NCI-H1930 (cell line): Measurements from ENCODE around the gene ZNF592.

Experiments used
- DNase-seq, 2 experiments: peaks; one replicate each; lab custom pipeline; 2025; lab: John Stamatoyannopoulos, UW

ZNF592 gene

GRCh38 chr15:84811151-84811550 is 62.8 kb downstream of the ZNF592 start:
- no peak for DNase-seq

- DNase-seq = no peak
Measured at GRCh38 chr15:84811828-84812227, 63.4 kb downstream of the ZNF592 start.

DNA sequence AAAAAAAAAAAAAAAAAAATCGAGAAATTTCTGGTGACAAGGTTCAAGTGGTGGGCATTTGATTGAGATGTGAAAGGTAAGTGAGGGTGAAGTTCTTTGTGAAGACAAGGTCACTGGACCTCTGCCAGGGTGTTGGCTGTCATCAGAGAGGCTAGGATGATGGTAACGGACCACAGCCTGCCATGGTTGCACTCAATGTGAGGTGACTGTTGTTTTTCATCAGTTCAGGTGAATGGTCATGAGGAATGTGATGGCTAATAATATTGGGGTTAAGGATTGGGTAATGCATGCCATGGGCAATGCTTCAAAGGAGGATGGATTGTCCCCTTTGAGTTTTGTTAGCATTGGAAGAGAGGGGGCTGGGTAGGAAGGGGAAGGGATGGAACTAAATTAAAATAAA is 64.5 kb downstream of the ZNF592 start:
- no peak for DNase-seq

DNA sequence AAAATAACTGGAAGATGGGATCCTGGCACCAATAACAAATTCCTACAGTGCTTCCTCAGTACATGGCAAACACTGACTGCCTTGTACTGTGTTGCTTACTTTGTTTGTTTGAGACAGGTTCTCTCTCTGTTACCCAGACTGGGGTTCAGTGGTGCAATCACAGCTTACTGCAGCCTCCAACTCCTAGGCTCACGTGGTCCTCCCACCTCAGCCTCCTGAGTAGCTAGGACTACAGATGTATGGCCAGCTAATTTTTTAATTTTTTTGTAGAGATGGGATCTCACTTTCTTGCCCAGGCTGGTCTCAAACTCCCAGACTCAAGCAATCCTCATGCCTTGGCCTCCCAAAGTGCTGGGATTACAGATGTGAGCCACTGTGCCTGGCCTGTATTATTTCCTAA is 65.0 kb downstream of the ZNF592 start:
- no peak for DNase-seq

- no peak for DNase-seq
Measured at GRCh38 chr15:84813931-84814330, 65.5 kb downstream of the ZNF592 start.

GRCh38 chr15:84814916-84815315 is 66.5 kb downstream of the ZNF592 start:
- DNase-seq = no peak

DNA sequence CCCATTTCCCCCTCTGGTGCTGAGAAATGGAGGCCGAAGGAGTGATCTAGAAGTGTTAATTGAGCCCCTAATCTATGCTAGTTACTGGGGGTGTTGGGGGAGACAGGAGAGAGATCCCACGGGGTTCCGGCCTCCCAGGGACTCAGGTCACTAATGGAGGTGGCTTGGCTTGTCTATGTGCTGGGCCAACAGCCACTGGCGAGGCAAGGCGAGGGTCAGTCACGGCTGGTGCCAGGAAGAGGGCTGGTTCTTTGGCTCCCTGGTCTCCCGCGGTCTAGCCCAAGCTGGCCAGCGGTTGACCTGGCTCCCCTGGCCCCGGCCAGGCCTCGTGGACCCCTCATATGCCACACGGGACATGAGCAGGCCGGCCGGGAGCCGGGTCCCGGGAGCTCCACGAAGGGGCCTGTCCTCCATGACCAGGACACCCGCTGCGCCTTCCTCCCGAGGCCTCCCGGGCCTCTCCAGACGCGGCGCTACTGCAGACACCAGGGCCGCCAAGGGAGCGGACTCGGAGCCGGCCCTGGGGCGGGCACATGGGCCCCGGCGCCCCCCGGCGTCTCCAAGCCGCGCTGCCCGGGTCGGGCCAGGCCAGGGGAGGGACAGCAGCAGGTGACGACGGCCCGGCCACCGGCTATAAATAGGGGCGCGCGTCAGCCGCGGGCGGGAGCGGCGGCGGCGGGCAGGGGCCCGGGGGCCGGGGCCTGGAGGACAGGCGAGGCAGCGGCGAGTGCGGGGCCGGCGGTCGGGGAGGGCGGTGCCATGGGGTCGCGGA is 68.5 kb downstream of the ZNF592 start, which contains the start of gene ALPK3:
Gene ALPK3 (plus strand): TSS at position 663 of the 772 bp plus-strand sequence. CDS start 97 bp downstream, at position 760.
- peak; percentile 30 to 41 for DNase-seq

- DNase-seq = no peak
Measured at GRCh38 chr15:84817466-84818081, 69.2 kb downstream of the ZNF592 start.

GRCh38 chr15:84818261-84819131 is 70.1 kb downstream of the ZNF592 start:
- no peak for DNase-seq

DNA sequence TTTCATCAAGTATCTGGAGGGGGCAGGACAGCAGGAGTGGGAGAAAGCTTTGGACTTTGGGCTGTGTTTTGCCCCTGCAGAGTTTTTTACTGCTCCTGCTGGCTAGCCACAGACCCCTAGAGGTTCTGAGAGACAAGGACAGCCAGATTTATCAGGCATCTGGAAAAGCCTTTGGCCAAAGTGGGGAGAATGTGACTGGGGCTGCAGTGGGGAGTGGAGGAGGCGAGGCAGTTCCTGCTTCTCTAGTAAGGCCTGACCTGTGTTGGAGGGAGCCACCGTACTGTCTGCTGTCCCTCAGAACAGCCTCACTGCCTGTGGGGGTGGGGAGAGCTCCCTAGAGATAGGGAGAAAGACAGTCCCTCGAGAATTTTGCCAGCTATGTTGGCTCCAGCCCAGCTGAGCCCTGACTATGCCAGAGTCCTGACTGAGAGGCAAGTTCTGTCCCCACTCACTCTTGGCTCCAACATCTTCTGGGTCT is 70.9 kb downstream of the ZNF592 start:
- no peak for DNase-seq

DNA sequence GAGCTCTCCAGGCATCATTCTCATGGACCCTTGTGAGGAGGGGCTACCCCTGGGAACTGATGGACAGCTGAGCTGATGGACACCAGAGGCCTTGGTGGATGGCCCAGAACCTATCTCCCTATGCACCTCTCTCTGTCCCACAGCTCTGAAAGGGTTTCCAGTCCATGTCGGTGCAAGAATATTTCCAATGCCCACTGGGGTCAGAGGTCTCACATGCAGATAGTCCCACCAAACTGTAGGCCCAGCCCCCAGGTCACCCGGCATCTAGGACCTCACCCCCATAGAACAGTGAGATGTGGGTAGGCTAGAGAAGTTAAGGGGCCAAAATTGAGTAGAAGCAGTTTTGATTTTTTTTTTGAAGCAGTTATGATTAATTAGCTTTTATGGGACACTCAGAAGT is 71.4 kb downstream of the ZNF592 start:
- no peak for DNase-seq

DNA sequence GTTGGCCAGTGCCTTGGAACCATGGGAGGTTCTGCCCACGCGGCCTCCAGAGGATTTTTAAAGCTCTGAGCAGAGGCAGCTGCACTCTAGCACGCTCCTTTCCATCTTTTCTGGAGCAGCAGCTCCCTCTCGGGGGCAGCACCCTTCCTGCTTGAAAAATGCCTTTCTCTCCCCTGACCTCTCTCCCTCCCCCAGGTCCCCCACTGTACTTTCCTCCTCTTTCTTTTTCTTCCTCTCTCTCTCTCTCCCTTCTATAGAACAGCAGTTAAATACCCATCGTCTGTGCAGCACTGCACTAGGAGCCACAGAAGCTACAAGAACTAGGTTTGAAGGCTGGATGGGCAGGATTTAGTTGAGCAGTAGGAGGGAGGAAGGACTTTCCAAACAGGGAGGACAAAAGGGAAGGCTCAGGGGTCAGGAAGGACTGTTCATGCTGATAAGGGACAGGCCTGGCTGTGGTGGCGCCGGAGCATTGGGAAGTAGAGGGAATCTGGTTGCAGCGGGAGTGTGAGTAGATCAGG is 73.2 kb downstream of the ZNF592 start:
- no peak for DNase-seq

GRCh38 chr15:84822653-84823281 is 74.4 kb downstream of the ZNF592 start:
- no peak for DNase-seq

DNA sequence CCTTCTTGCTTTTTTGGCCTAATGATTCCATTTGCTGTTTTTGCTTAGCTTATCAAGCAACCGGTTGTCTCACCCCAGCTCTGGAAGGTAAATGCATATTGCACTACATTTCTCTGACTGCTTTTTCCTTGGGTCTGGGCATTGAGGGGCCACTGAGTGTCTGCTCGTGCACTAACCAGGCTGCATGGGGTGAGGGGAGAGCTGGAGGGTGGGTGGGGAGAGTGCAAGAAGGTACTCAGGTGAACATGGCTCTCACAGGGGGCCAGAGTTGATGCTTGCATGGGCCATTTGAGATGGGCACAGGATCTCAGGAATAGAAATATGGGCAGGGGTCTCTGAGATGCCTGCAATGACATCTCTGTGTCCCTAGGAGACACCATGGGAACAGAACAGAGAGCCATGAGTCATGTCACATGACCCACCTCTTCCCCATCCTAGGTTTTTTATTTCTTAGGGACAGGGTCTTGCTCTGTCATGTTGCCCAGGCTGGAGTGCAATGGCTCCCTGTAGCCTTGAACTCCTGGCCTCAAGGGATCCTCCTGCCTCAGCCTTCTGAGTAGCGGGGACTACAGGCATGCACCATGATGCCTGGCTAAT is 75.0 kb downstream of the ZNF592 start:
- DNase-seq = no peak

- DNase-seq = no peak
Measured at GRCh38 chr15:84824260-84825007, 76.0 kb downstream of the ZNF592 start.

DNA sequence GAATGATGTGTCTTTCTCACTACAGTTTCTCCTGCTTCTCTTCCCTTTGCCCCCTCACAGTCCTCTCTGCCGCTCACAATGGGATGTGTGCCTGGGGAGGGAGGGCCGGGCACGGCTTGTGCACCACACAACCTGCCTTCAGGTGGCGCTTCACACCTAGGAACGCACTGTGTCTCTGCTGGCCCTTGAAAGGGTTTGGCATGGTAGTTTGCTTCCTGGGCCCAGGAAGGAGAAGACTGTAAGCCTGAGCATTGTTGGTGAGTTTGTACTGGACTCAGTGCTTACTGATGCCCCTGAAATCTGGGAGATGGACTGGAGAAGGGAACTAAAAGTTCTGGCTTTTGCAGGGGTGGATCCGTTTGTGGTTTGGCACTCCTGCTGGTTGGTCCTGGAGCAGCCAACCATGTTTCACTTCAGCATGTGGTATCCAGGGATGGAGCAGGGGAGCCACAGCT is 78.0 kb downstream of the ZNF592 start:
- DNase-seq = no peak

- no peak for DNase-seq
Measured at GRCh38 chr15:84827246-84827645, 78.9 kb downstream of the ZNF592 start.

GRCh38 chr15:84828086-84828908 is 79.9 kb downstream of the ZNF592 start:
- no peak for DNase-seq

DNA sequence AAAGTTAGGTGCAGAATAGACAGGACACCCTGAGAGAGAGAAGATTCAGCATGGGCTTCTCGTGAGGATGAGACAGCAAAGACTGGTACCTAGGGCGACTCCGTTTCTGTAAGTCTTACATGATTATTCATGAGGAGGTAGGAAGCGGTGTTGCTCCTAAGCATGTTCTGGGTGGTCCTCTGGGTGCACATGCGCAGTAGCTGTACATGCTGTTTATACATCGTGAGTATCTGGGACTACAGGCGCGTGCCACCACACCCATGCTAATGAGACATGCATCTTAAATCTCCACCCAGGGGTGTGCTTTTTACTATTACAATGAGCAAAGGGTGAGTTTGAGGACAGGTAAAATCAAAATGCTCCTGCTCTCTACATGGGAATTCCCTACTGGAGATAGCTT is 81.0 kb downstream of the ZNF592 start:
- no peak for DNase-seq

DNA sequence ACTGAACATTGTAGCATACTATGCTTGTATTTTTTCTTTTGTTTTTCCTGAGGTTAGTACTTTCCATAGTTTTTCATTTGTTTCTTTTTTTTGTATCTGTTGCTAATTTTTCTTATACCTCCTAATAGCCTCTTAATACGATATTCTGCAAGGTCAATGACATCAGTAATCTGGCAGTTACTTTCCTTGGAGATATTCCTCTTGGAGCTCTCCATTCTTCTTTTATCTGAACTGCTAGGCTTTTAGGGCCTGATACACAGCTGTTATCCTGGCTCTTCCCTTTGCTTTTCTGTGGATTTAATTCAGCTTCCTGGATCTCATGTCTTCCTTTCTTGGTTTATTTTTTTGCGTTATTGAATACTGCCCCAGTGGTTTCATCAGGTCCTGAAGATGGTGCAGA is 81.6 kb downstream of the ZNF592 start:
- DNase-seq = no peak
